ENCODE results near the gene GALNT14.

DNA sequence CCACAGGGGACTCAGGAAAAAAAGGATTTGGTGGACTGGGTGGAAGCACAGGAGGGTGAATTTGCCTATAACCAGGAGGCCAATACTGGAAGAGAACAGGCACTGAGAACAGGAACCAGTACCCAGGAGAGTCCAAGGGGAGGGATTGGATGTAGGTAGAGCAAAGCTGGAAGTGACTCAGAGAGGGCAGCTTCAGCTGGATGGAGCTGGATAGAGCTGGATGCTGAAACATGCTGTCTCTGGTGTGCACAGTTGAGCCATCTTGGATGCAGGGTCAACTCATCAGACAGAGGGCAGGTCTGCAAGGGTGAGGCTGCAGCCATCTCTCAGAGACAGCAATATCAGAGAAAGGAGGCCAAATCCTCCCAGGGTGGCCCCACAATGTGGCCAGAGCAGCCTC, 134.0 kb downstream of the GALNT14 start:
- TF ChIP-seq, protein P1, sequence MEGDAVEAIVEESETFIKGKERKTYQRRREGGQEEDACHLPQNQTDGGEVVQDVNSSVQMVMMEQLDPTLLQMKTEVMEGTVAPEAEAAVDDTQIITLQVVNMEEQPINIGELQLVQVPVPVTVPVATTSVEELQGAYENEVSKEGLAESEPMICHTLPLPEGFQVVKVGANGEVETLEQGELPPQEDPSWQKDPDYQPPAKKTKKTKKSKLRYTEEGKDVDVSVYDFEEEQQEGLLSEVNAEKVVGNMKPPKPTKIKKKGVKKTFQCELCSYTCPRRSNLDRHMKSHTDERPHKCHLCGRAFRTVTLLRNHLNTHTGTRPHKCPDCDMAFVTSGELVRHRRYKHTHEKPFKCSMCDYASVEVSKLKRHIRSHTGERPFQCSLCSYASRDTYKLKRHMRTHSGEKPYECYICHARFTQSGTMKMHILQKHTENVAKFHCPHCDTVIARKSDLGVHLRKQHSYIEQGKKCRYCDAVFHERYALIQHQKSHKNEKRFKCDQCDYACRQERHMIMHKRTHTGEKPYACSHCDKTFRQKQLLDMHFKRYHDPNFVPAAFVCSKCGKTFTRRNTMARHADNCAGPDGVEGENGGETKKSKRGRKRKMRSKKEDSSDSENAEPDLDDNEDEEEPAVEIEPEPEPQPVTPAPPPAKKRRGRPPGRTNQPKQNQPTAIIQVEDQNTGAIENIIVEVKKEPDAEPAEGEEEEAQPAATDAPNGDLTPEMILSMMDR (IDR thresholded peaks at IDR 0.05) = no peak
- no peak for TF ChIP-seq EZH2 (IDR thresholded peaks at IDR 0.05; ENCODE audit: borderline replicate concordance, insufficient read depth, low read depth, low read length, poor library complexity, severe bottlenecking)

All from B cell (primary cell).